Mesodermal cell (in vitro differentiated cells): ENCODE data around the gene KIF22.

Experiments
- H3K27ac ChIP-seq: 2 replicates; pipeline ENCODE4 v1.7.0; 2013; ENCODE audit warnings: mild to moderate bottlenecking, low read depth, low read length, moderate library complexity; ENCODE audit not compliant: severe bottlenecking
- H3K36me3 ChIP-seq: 2 replicates; pipeline ENCODE4 v1.7.1; 2013; ENCODE audit warnings: mild to moderate bottlenecking, low read length, moderate library complexity; ENCODE audit not compliant: control insufficient read depth, insufficient read depth
- H3K4me1 ChIP-seq: one replicate; pipeline ENCODE4 v1.7.1; 2013; ENCODE audit warnings: mild to moderate bottlenecking, low read length; ENCODE audit not compliant: insufficient read depth, control insufficient read depth, poor library complexity, severe bottlenecking
- H3K4me3 ChIP-seq: 2 replicates; pipeline ENCODE4 v1.7.0; 2013; ENCODE audit warnings: low read length, control low read depth, mild to moderate bottlenecking; ENCODE audit not compliant: insufficient read depth, poor library complexity, severe bottlenecking; ENCODE audit errors: extremely low read depth
- H3K9me3 ChIP-seq: 2 replicates; pipeline ENCODE4 v1.7.1; 2013; ENCODE audit warnings: mild to moderate bottlenecking, low read length, moderate library complexity; ENCODE audit not compliant: control insufficient read depth
- WGBS, 2 experiments: methylation state at CpG; one replicate each; pipeline ENCODE4 v1.1.5; 2013; ENCODE audit warnings: missing lambda C conversion rate in 2 of 2; ENCODE audit not compliant: insufficient coverage in 2 of 2; 5-methylcytosine and 5-hydroxymethylcytosine counted together

The KIF22 gene

GRCh38 chr16:29816694-29817441 lies 26.3 kb downstream of the KIF22 start:
- peaks cover 25% of the 10 kb centered on the region for H3K36me3 ChIP-seq
- H3K4me3 ChIP-seq = peak overlapping the region; percentile 81
- no peaks in the 10 kb centered on the region for H3K9me3 ChIP-seq
- 1 to 6% methylated on average over 23 to 24 of the region's 37 CpGs for WGBS, 2 experiments
- peak overlapping the region; percentile 75 for H3K27ac ChIP-seq
- peaks cover 36% of the 10 kb centered on the region for H3K4me1 ChIP-seq

- 95 to 100% methylated on average over 4 of the region's 4 CpGs for WGBS, 2 experiments
- no peak overlapping the region for H3K27ac ChIP-seq
- H3K4me3 ChIP-seq = no peak overlapping the region
- no peaks in the 10 kb centered on the region for H3K9me3 ChIP-seq
- peaks cover 33% of the 10 kb centered on the region for H3K4me1 ChIP-seq
- peaks cover 33% of the 10 kb centered on the region for H3K36me3 ChIP-seq
Observed at GRCh38 chr16:29818082-29818481, 27.5 kb downstream of the KIF22 start.

- whole genome bisulfite sequencing, 2 experiments = 92 to 94% methylated on average over 9 to 13 of the region's 15 CpGs
- H3K4me1 ChIP-seq = peaks cover 29% of the 10 kb centered on the region
- peaks cover 33% of the 10 kb centered on the region for H3K36me3 ChIP-seq
- H3K4me3 ChIP-seq = no peak overlapping the region
- H3K9me3 ChIP-seq = no peaks in the 10 kb centered on the region
- H3K27ac ChIP-seq = no peak overlapping the region
Observed at GRCh38 chr16:29819506-29819905, 29.0 kb downstream of the KIF22 start.

GRCh38 chr16:29820271-29820701 lies 29.7 kb downstream of the KIF22 start, which contains the start of gene MVP:
MVP (plus strand) TSS chr16:29820462; CDS start chr16:29830550, 10,088 bp downstream.
- Histone ChIP-seq H3K36me3 (peaks cover 33% of the 10 kb centered on the region), H3K4me3 (peak within 1 kb of the TSS; percentile 14), H3K4me1 (peaks cover 31% of the 10 kb centered on the region), H3K9me3 (no peaks in the 10 kb centered on the region), H3K27ac (no peak within 1 kb of the TSS)
- WGBS, 2 experiments = 73 to 75% methylated on average over 4 of the region's 4 CpGs

GRCh38 chr16:29820730-29821642 lies 30.4 kb downstream of the KIF22 start:
- peak overlapping the region; percentile 45 for H3K27ac ChIP-seq
- peak overlapping the region; percentile 14 for H3K4me3 ChIP-seq
- H3K36me3 ChIP-seq = peaks cover 33% of the 10 kb centered on the region
- peaks cover 38% of the 10 kb centered on the region for H3K4me1 ChIP-seq
- no peaks in the 10 kb centered on the region for H3K9me3 ChIP-seq
- 96 to 99% methylated on average over 7 to 11 of the region's 11 CpGs for WGBS, 2 experiments

GRCh38 chr16:29821643-29822115 lies 31.1 kb downstream of the KIF22 start:
- Histone ChIP-seq H3K36me3 (peaks cover 33% of the 10 kb centered on the region), H3K9me3 (no peaks in the 10 kb centered on the region), H3K4me1 (peaks cover 38% of the 10 kb centered on the region), H3K27ac (peak overlapping the region; percentile 45), H3K4me3 (no peak overlapping the region)
- 90 to 91% methylated on average over 7 of the region's 7 CpGs for WGBS, 2 experiments

GRCh38 chr16:29824589-29825144 lies 34.1 kb downstream of the KIF22 start:
- H3K36me3 ChIP-seq = peaks cover 12% of the 10 kb centered on the region
- no peaks in the 10 kb centered on the region for H3K9me3 ChIP-seq
- no peak overlapping the region for H3K4me3 ChIP-seq
- WGBS, 2 experiments = 84 to 90% methylated on average over 2 to 4 of the region's 7 CpGs
- H3K27ac ChIP-seq = peak overlapping the region; percentile 87
- H3K4me1 ChIP-seq = peaks cover 35% of the 10 kb centered on the region

- H3K27ac ChIP-seq = peak overlapping the region; percentile 87
- H3K9me3 ChIP-seq = no peaks in the 10 kb centered on the region
- H3K4me1 ChIP-seq = peaks cover 35% of the 10 kb centered on the region
- peaks cover 8% of the 10 kb centered on the region for H3K36me3 ChIP-seq
- no peak overlapping the region for H3K4me3 ChIP-seq
- 83 to 86% methylated on average over 9 to 10 of the region's 10 CpGs for WGBS, 2 experiments
Observed at GRCh38 chr16:29825145-29826044, 34.8 kb downstream of the KIF22 start.

- peaks cover 28% of the 10 kb centered on the region for H3K4me1 ChIP-seq
- 94 to 100% methylated on average over 1 to 5 of the region's 8 CpGs for WGBS, 2 experiments
Observed at GRCh38 chr16:29826342-29826695, 35.8 kb downstream of the KIF22 start.

GRCh38 chr16:29830774-29831173 lies 40.2 kb downstream of the KIF22 start:
- WGBS, 2 experiments = 97 to 100% methylated on average over 4 to 9 of the region's 11 CpGs
- Histone ChIP-seq H3K36me3 (no peaks in the 10 kb centered on the region), H3K9me3 (no peaks in the 10 kb centered on the region), H3K4me1 (peaks cover 3% of the 10 kb centered on the region), H3K27ac (no peak overlapping the region), H3K4me3 (no peak overlapping the region)

More at GRCh38 chr16:29826342-29826695, 35.8 kb downstream of the KIF22 start:
- Histone ChIP-seq H3K4me3 (no peak overlapping the region), H3K36me3 (peaks cover 8% of the 10 kb centered on the region), H3K9me3 (no peaks in the 10 kb centered on the region), H3K27ac (no peak overlapping the region)
